Adipose tissue (tissue), 3 donors: ENCODE data around the gene CCDC126. TPM values are rescaled to one million over a fixed set of nuclear protein-coding genes. Genes with fewer than 3 reads are reported as not detected.
"Not testable (repeated sequence)": the region's sequence is repeated elsewhere in the genome, so short reads cannot be mapped to it uniquely, and the experiment has no call there.

ENCODE experiments used
- H3K27ac ChIP-seq: one replicate; pipeline ENCODE4 v1.5.1; 2013; ENCODE audit warnings: low read depth, low read length
- WGBS, 3 donors: extraction: QIAGEN DNeasy Blood & Tissue Kit; methylation state at CpG; one replicate each; pipeline ENCODE4 v1.1.7; 2013; 5-methylcytosine and 5-hydroxymethylcytosine counted together
- polyA plus RNA-seq, 3 donors: library from polyadenylated mRNA; stranded (reverse); fragments of 200-250 nt; gene quantifications; one replicate each; pipeline ENCODE4 v1.2.3, GENCODE V29; 2013
- donor health status: healthy with polysubstance abuse.
- donor health status: Bipolar disorder and iron deficiency.
- donor health status: healthy.

Gene CCDC126
- polyA plus RNA-seq, 3 donors: 4.3 to 5.4 (median 4.7) TPM

GRCh38 chr7:23618241-23618640 is 21.1 kb downstream of the CCDC126 start:
- 78 to 84% (median 84%) methylated on average over 3 of the region's 3 CpGs for WGBS, 3 donors
- no peak overlapping the region for H3K27ac ChIP-seq

GRCh38 chr7:23619141-23619540 is 22.0 kb downstream of the CCDC126 start:
- 97 to 99% (median 98%) methylated on average over 4 of the region's 4 CpGs for WGBS, 3 donors
- no peak overlapping the region for H3K27ac ChIP-seq

GRCh38 chr7:23622506-23622925 is 25.3 kb downstream of the CCDC126 start:
- WGBS, 3 donors: 49 to 77% (median 63%) methylated on average over 2 of the region's 2 CpGs
- no peak overlapping the region for H3K27ac ChIP-seq

DNA sequence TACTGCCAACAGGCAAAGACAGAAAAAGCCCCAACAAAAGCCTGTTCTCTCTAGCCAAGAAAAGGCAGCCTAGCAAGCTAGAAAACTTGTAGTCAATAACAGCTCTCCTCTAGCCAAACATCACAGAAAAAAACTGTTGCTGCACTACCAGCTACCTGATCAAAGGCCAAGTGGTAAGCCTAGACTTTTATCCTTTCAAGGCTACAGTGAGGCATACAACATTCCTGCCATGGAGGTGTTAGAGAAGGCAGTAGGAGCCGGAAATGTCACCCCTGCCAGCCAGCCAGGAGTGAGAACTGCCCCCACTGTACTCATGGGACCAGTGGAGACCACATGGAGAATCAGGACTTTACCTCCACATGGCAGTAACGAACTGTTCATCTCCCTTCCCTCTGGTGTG is 31.2 kb downstream of the CCDC126 start:
- WGBS, 3 donors: 87 to 98% (median 97%) methylated on average over 2 of the region's 2 CpGs
- H3K27ac ChIP-seq: no peak overlapping the region

GRCh38 chr7:23633417-23633816 is 36.2 kb downstream of the CCDC126 start:
- no peak overlapping the region for H3K27ac ChIP-seq
- 96 to 98% (median 97%) methylated on average over 7 of the region's 7 CpGs for WGBS, 3 donors

DNA sequence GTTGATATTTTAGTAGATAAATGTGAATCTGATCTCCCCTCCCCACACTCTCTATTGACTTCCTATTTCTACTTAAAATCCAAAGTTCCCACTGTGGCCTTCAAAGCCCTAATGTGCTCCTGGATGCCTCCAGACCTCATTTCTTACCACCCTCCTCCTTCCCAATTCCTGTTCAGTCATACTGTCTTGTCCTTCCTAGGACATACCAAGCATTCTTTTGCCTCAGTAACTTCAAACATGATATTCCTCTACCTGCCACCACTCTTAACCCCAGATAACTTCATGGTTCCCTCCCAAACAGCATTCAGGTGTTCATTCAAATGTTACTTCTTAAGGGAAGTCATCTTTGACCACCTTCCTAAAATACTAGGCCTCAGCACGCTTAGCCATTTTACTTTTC is 48.6 kb downstream of the CCDC126 start:
- H3K27ac ChIP-seq: no peak overlapping the region
- 97 to 99% (median 98%) methylated on average over 1 of the region's 1 CpG for WGBS, 3 donors

GRCh38 chr7:23653942-23654341 is 56.8 kb downstream of the CCDC126 start:
- H3K27ac ChIP-seq: no peak overlapping the region
- WGBS, 3 donors: 88 to 93% (median 90%) methylated on average over 5 of the region's 5 CpGs

- 0% methylated on average over 1 of the region's 1 CpG for WGBS, 3 donors
- H3K27ac ChIP-seq: no peak overlapping the region
Observed at GRCh38 chr7:23654508-23654907, 57.3 kb downstream of the CCDC126 start.

DNA sequence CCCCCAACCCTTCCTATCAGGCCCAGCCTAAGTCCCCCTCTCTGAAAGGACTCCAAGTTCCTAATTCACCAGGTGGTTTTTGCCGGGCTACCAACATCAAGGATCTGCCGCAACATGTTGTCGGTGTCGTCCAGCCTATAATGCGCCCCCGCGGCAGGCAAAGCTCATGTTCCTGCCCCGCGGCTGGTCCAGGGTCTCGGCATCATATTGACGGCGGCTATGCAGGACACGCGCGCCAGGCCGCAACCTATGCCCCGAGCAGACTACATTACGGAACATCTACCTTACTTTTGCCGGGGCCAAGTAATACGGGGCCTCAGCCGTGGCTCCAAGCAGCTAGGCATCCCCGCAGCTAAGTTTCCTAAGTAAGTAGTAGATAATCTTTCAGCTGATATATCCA is 58.3 kb downstream of the CCDC126 start:
- WGBS, 3 donors: 92 to 97% (median 97%) methylated on average over 22 of the region's 22 CpGs
- no peak overlapping the region for H3K27ac ChIP-seq

- WGBS, 3 donors: 78 to 87% (median 79%) methylated on average over 7 of the region's 7 CpGs
- no peak overlapping the region for H3K27ac ChIP-seq
Observed at GRCh38 chr7:23658831-23659427, 61.7 kb downstream of the CCDC126 start.

DNA sequence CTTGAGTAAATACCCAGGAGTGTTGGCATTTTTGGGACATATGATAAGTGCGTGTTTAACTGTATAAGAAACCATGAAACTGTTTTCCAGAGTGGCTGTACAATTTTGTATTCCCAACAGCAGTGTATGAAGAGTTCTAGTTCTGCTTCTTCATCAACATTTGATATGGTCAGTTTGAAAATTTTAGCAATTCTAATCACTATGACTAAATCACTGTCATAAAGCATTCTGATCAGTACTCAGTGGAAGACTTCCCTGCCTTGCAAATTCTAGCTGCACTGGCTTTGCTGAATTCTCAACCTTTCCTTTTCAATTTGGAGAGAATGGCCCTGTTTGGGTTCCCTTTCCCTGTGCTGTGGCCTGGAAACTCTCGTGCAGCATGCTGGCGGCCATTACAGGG is 64.2 kb downstream of the CCDC126 start:
- 88 to 89% (median 88%) methylated on average over 3 of the region's 3 CpGs for WGBS, 3 donors
- H3K27ac ChIP-seq: no peak overlapping the region

- 72 to 81% (median 80%) methylated on average over 8 of the region's 8 CpGs for WGBS, 3 donors
- no peak overlapping the region for H3K27ac ChIP-seq
Observed at GRCh38 chr7:23662124-23662983, 65.2 kb downstream of the CCDC126 start.

DNA sequence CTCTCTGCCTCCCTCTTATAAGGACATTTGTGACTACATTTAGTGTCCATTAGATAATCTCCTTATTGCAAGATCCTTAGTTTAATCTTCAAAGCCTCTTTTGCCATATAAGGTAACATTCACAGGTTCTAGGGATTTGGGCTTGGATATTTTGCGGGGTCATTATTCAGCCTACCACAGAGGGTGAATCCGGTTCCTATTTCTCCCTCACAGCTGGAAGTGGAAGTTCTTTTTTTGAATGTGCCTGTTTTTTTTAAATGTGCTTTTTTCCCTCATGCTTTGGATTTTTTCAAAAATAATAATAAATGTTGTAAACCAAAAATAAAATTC is 65.8 kb downstream of the CCDC126 start:
- 83 to 94% (median 83%) methylated on average over 2 of the region's 2 CpGs for WGBS, 3 donors
- no peak overlapping the region for H3K27ac ChIP-seq

GRCh38 chr7:23664122-23664521 is 66.9 kb downstream of the CCDC126 start:
- no peak overlapping the region for H3K27ac ChIP-seq

GRCh38 chr7:23672033-23672432 is 74.9 kb downstream of the CCDC126 start:
- 64 to 89% (median 68%) methylated on average over 3 of the region's 3 CpGs for WGBS, 3 donors
- no peak overlapping the region for H3K27ac ChIP-seq

GRCh38 chr7:23679898-23680413 is 82.8 kb downstream of the CCDC126 start, which contains the start of gene FAM221A:
Gene FAM221A, plus strand, starts transcription at chr7:23680199. Its CDS starts 20 bp downstream, at chr7:23680219.
- 0 to 1% (median 1%) methylated on average over 44 to 53 of the region's 53 CpGs for whole genome bisulfite sequencing, 3 donors
- H3K27ac ChIP-seq: no peak within 1 kb of the TSS

DNA sequence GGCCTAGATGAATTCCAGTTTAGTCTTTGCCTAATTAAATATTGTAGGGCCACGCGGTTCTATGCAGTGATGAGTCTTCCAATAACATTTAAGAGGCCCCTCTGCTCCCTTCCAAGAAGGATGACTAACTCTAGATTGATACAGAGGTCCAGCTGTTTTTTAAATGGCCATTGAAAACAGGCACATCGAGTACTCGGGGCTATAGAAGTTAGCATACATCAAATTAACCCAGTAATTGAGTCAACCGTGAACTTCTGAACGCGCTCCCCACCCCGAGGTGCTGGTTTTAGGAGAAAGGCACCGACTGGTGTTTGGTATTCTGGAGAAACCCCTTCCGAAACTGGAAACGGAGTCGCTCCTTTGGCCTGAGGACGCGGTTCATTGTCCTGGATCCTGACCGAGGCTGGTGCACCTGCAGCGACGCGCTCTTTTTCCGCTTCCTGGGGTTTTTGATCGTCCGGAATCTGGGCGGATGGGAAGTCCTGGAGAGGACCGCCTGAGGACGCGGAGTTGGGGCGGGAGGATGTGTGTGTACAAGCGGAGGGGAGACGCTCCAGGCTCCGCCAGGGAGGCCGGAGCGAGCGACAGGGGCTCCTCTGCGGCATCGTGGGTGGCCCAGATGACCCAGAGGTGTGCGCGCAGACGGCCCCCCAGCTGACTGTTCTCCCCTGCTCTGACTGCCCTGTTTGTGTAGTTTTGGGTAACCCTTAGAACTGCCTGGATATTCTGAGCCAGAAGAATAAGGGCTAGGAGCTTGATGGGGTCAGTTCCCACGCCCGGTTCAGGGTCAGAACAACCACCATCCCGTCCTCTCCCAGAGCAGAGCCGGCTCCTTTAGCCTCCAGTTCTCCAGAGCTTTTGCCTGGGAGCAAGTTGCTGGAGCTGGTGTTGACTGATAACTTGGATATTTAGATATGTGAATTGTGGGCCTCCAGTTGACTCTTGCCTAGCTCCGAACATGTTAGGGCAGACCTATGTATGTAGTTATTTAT is 83.5 kb downstream of the CCDC126 start:
- H3K27ac ChIP-seq: no peak overlapping the region
- WGBS, 3 donors: 3 to 8% (median 6%) methylated on average over 42 of the region's 42 CpGs

- 36 to 81% (median 75%) methylated on average over 6 of the region's 6 CpGs for WGBS, 3 donors
- H3K27ac ChIP-seq: not testable (repeated sequence)
Observed at GRCh38 chr7:23684041-23684440, 86.9 kb downstream of the CCDC126 start.

- WGBS, 3 donors: 20 to 57% (median 55%) methylated on average over 3 of the region's 3 CpGs
- H3K27ac ChIP-seq: no peak overlapping the region
Observed at GRCh38 chr7:23685731-23686130, 88.5 kb downstream of the CCDC126 start.
